GM18868 (cell line): ENCODE data around the gene USP46.

Experiments
- ATAC-seq: cut with Tn5 transposase; IDR thresholded peaks from one replicate; pipeline ENCODE4 v1.9.1; 2021; ENCODE audit warnings: mild to moderate bottlenecking, moderate library complexity; ENCODE audit not compliant: unreplicated experiment

The USP46 gene

DNA sequence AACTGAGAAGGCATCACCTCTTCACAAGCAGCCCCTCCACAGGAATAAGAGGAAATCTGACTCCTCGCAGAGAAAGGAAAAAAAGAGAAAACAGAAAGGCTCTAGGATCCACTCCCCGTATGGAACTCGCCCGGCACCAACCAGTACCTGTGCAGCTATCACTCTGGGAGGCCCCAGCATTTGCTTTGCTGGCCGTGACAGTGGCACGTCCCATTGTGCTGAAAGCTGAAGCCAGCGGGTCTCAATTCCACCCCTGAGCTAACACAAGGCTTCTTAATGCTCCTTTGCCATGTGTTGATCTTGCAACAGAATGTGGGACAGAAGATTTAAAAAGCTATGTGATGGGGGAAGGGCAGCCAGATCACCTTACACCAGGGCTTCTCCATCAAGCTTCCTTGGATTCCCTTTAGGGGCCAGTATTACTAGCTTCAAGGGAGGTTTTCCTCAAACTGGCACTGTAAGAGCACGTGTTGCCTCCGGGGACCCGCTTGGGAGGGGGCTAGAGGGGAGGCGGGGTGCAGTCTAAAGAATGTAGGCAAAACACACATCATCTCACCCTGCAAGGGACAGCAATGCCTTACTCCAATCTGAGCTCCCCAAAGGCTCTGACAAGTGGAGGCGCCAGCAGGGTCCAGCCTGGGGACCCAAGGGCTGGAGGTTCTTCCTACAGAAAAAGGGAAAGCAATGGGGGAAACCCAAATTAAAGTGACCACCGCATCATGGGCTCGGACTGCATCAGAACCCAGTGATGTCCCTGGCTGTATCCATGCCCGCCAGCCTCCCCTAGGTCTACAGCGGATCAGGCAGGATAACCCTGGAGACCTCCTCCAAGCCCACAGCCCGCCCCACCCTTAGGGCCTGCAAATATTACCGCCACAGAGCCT, 1.2 kb downstream of the USP46 start:
- ATAC-seq = no peak

DNA sequence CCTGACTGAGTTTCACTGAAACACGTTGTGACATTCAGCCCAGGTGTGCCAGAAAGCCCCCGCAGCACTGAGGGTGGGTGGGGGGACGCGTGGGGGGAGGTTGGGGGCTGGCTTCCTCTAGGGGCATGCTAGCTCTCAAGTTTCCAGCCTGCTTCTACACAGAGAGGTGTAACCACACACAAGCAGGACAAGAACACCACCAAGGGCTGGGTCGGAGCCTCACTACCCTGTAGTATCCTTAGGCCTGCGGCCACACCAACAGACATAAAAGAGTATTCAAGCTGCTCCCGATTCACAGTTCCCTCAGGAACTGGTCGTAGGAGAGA, 1.8 kb downstream of the USP46 start:
- no peak for ATAC-seq

DNA sequence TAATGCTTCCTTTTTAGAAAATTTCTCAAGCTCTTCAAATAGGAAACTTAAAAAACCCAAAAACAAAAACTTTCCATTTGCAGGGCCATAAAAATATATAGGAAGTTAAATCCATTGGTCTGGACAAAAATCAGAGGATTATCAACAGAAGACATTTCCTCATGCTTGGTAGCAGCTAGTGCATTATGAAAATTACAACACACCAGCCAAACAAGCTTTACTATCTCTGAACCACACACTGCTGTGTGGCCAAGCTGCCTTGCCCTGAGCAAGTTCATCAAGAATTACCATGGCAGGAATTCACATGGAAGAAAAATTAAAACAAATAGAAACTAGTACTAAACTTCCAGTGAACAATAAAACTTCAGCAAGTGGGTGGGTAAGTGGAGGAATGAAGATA, 3.6 kb downstream of the USP46 start:
- ATAC-seq = no peak

DNA sequence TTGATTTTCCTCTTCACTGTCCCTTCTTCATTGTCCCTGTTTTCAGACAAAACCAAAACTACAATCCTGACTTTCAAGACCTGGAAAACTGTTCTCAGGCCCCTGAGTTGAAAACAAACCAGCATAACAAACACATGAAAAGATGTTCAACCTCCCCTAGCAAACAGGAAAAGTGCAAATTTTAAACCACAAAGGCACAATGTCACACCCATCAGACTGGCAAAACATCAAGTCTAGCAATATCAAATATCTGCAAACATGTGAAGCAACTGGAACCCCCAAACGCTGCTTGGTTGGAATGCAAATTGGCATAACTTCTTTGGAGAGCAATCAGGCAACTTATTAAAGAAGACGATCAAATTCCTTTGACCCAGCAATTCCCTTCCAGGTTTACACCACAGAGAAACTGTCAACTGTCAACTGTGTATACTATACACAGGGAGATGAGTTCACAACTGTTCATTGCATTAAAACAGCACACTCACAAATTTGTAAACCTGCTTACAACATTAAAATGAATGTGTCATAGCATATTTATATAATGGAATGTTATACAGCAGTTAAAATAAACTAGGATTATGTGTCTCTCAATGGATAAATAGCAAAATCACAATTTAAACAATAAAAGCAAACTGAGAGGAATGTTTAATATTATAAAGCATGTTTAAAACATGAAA, 7.0 kb downstream of the USP46 start:
- ATAC-seq = no peak

DNA sequence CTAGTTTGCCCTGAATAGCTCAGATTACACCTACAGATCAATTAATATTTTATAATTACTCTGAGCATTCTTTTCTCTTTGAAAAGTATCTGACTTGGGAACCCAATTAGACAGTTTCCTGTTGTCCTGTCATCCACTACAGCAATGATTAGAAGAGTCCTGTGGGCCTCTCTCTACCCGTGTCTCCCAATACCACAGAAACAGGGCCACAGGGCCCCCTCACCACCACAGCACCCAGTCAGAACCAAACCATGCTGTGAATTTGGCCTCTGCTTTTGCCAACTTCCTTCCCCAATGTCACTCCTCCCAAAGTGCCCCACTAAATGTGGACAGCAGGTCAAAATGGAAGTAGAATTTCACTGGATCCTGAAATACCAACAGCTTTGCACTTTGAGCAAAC, 10.3 kb downstream of the USP46 start:
- no peak for ATAC-seq

DNA sequence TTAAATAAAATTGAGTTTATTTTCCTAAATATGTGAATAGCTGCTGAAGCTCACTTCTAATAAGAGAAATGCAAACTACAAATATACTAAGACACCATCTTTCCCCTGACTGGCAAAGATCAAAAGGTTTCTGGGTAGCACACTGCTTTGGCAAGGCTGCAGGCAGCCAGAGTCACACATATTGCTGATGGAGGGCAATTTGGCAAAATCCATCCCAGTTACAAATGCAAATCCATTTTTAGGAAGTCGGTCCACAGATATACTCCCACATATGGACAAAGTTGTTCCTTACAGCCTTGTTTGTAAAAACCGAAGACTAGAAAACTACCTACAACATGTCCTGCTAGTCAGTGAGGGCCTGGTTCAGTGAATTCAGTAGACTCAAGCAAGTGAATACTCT, 12.4 kb downstream of the USP46 start:
- no peak for ATAC-seq

DNA sequence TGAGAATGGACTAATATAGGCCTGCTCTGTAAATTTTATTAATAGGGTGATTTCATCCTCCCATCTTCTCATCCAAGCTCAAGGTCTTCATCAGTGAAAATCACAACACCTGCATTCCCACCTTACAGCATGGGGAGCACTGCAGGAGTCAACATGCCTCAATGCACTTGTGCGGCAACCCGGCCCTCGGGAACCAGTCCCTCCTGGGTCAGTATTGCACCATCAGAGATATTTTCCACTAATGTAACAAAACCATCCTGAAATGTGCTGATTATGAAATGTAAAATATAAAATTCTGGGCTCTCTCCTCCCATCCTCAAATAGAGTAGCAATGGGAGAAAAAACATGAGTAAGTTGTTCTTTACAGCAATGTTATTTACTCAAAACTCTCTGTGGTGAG, 13.0 kb downstream of the USP46 start:
- ATAC-seq = no peak

DNA sequence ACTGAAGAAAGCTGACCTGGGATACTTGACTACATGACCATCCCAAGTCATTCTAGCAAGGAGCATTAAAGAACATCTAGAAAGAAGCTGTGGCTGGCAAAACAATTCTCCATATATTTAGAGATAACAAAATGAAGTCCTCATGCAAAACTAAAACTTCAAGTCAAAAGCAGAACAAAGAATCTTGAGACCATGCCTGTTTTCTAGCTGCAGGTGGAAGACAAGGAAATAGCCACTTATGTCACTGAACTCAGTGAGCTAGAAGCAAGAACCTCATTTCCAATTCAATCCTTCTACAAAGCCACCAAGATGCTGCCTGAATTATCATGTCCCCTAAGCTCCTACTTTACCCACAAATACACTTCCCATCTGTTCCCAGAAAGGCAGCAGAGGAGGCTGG, 13.8 kb downstream of the USP46 start:
- ATAC-seq = peak; percentile 28

DNA sequence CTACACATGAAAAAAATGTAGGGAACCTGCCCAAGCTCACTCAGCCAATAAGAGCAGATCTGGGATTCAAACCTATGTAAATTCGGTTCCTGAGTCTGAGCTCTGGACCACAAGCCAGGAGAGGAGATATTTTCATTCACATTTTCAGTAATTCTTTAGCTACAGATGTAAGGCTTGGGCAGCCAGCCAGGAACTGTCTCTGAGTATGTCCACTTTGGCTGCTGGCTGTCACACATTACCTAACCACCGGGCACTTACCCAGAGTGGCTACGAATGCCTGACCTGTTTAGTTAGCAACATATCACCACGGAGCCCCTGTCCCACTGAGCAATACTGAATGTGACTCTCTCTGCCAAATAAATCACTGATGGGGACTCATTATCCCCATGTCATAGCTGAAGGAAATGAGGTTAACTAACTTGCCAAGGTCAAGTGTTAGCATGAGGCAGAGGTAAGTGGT, 15.3 kb downstream of the USP46 start:
- no peak for ATAC-seq

DNA sequence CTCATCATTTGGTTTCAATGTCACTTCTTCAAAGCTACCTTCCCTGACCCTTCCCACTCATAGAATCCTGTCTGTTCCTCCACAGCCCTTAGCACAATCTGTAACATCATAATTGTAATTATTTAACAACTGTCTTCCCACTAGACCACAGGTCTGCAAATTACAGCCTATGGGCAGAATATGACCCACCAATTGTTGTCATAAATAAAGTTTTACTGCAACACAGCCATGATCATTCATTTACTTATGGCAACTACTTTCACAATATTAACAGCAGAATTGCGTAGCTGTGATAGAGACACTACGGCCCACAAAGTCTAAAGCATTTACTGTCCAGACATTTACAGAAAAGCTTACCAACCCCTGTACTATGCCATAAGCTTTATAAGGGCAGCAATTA, 15.9 kb downstream of the USP46 start:
- ATAC-seq = no peak

DNA sequence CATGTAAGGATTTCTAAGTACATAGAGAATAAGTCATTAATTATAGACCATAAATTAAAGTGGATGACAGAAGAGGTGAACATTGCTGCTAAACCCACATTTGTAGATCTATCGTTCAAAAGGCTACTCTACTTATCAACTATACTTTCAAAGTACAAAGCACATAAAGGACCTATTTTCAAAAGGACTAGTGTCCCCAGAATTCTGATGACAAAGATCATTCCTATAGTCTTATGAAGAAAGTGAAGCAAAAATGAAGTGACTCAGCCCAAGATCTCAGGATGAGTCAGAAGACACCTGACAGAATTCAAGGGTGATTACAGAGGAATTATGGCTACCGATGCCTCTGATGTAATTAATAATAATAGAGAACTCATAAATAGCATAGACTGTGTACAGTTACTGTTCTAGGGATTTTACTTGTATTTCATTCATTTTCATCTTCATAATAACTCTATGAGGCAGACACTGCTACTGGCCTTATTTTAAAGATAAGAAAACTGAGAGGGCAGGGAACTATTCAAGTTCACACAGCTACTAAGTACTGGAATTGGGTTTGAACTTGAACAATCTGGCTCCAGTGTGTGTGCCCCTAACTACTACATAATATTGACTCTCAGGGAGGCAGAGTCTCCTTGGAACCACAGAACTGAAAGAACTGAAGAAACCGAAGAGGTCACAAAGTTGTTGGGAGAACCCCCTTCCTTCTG, 17.1 kb downstream of the USP46 start:
- peak; percentile 80 for ATAC-seq

DNA sequence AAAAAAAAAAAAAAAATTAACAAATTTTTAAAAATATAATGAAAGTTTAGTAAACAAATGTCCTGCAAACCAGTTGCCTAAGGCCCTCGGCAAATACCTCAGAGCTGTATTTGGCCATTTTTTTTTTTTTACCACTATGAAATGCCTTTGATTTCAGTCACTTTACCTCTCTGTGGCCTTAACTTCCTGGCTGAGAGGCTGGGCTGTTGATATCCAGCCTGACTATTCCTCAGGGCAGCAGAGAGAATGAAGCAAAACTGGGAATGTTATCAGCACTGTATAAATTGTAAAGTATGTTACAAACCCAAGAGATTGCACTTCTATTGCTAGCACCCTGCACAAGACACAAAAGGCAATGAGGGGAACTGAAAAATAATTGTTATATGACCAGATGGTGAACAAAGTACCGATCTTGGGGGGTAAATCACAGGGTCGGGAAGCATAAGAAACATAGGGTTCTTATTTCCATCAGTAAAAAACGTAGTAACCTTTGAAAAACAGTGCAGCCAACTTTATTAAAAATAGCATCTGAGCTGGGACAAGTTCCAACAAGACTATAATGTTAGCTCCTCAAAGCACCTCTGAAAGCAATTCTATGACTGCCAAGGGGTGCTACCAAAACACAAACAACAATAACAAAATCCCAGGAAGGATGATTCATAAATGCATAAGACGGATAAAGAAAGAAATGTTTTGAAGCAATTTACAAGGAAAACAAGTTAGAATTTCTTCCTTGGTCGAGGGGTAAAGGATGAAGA, 18.1 kb downstream of the USP46 start:
- ATAC-seq = no peak

DNA sequence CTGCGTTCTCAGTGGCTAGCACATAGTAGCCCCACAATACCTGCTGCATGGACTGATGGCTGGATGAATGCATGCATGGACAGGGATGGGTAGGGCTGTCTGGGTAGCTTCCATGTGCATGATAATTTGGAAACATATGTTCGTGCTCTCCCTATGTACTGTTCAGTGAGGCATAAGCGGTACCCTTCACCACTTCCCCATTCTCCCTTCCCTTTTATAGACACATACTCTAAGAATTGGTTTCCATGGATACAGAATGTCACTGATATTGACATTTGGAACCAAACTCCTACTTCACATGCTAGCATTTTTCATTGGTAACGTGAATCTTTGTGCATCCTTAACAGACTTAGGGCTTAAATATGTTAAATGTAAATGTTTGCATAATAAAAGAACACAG, 20.4 kb downstream of the USP46 start:
- ATAC-seq = peak; percentile 60

DNA sequence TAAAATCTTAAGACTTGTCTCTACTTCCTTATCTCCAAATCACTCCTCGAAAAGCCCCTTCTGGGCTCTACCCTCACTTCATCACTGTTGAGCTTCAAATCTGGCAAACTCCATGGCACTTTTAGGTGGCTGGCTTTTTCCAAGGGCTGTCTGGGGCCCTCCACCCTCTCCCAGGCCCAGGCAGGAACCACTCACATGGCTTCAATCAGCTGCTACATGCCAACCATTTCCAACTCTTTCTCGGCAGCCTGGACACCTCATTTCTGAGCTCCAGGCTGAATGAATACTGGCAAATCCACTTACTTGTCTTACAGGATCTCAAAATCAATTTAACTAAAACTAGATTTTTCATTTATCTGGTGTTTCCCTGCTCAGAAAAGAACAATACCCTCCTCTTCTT, 22.0 kb downstream of the USP46 start:
- ATAC-seq = peak; percentile 23

DNA sequence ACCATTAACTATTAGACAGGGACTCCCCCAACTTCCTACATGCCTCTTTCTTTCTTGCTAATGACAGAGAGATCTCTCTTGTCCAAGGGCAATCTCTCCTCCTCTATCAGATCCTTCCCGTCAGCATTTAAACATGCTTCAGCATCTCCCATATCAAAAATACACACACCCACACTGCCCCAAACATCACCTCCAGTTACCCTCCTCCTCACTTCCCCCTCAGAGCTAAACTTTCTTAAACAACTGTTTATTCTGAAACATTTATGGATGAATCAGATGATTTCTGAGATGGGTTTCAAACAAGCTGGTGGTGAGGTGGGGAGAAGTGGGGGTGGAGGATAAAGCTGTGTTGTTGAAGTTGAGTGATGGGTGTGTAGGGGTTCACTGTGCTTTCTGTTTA, 23.5 kb downstream of the USP46 start:
- ATAC-seq = no peak

DNA sequence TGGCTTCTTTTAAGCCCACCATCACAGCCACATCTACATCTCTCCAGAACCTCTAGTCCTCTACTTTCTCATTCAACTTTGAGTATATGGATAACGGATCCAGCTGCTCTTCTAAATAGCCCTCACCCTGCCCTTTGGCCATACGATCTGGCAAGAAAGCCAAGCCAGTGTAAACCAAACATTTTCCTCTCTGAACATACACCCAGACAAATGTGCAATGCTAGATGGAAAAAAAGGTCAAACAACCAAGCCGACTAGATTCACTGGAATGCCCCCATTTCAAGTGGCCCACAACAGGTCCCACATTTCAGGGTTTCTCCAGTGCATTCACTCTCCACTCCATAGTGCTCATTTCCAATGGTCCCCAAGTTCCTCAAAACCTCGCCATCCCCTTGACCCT, 24.0 kb downstream of the USP46 start:
- ATAC-seq = no peak

DNA sequence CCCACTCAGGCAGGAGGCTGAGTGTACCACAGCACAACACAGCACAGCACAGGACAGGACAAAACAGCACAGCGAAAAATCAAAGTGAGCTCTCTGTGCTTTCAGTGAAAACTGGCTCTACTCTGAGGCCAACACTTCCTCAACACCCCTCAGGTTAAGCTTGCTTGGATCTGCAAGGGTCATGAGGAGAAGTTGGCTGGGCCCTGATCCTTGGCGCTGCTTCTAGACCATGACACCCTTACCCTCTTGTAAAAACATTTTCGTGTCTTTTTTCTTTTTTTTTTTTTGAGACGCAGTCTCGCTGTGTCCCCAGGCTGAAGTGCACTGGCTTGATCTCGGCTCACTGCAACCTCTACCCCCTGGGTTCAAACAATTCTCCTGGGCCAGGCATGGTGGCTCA, 25.3 kb downstream of the USP46 start:
- ATAC-seq = no peak

DNA sequence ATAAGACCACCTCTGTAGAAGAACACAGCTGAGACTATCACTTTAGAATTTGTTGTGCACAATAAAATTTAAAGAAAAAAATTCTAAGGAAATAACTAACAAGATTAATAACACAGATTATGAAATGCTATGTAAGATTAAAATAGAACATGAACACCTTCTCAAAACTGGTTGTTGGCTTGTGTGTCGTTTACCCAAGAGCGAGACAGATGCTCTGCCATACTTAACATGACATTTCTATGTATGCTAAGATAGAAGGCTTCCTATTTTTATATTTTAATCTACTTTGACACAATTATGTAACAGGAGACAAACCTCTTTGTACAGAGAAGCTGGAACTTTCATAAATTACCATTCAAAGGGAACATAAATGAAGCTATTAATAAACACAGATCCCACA, 30.1 kb downstream of the USP46 start:
- ATAC-seq = no peak

DNA sequence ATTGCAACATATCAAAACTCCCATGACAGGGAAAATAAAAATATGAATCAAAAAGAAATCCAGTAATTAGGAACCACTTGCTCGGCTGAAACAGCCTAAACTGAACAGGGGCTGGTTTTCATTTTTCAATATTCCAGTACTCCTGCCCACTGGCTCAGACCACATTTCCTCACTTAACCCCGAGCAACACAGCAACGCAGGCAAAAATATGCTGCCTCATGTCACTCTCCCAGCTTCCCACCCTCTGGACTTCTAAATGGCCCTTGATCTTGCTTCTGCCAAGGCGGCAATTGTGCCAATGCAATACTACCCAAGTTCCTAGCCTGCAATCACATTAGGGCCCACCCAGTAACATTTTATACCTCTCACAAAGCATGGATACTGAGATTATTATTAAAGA, 30.6 kb downstream of the USP46 start:
- ATAC-seq = no peak

DNA sequence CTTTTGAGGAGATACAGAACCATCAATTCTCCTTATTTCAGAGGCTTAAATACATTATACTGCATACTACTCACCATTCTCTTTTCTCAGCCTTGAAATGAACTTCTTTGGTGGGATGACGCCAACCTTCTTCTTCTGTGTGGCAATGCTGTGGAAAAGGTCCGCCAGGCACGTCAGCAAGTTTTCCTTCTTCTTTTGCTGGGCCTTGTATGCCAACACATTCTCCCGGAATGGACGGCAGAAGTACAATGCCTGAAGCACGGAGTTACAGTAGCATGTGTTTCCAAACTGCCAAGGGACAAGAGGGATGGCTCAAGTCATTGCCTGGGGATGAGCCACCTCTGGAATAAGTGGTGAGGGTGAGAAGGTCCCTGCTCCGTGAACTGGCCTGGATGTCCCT, 31.2 kb downstream of the USP46 start:
- ATAC-seq = no peak

DNA sequence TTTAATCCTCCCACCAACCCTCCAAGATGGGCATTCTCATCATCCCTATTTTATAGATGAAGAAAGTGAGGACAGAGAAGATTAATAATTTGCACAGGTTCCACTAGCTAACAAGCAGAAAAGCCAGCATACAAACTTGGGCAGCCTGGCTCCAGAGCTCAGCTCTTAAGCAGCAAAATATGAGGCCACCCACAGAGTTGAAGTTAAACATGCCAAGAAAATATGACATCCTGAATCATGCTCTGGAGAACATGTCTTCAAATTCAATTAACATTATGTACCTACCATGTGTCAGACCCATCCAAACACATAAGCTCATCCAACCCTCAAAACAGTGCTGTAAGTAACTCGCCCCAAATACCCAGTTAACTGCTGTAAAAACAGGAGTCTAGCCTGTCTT, 33.9 kb downstream of the USP46 start:
- ATAC-seq = no peak
